Adipocyte (in vitro differentiated cells): Measurements from ENCODE around the gene ZNF780A.
A peak's percentile ranks its signal among the peaks of the same experiment; 100 is the strongest.
"Not testable (repeated sequence)": the region's sequence is repeated elsewhere in the genome, so short reads cannot be mapped to it uniquely, and the experiment has no call there.

Experiments used
- DNase-seq: peaks from one replicate; pipeline ENCODE4 v3.0.0-alpha.2; 2015; ENCODE audit warnings: low read depth
- H3K27me3 ChIP-seq: replicated peaks from 2 replicates; pipeline ENCODE4 v1.7.0; 2013; ENCODE audit warnings: mild to moderate bottlenecking, low read length, moderate library complexity; ENCODE audit not compliant: control insufficient read depth, insufficient read depth
- H3K36me3 ChIP-seq: 2 replicates; pipeline ENCODE4 v1.7.0; 2013; ENCODE audit warnings: low read length, mild to moderate bottlenecking, moderate library complexity; ENCODE audit not compliant: control insufficient read depth, insufficient read depth, severe bottlenecking
- H3K4me1 ChIP-seq: 2 replicates; pipeline ENCODE4 v1.7.0; 2013; ENCODE audit warnings: mild to moderate bottlenecking, low read length, moderate library complexity; ENCODE audit not compliant: control insufficient read depth, insufficient read depth
- H3K4me3 ChIP-seq: 2 replicates; pipeline ENCODE4 v1.7.0; 2013; ENCODE audit warnings: mild to moderate bottlenecking, low read length, moderate library complexity
- H3K9ac ChIP-seq: 2 replicates; pipeline ENCODE4 v1.7.0; 2013; ENCODE audit warnings: mild to moderate bottlenecking, low read length, moderate library complexity
- H3K9me3 ChIP-seq: 2 replicates; pipeline ENCODE4 v1.7.0; 2013; ENCODE audit warnings: mild to moderate bottlenecking, low read length, moderate library complexity; ENCODE audit not compliant: control insufficient read depth

The ZNF780A gene

GRCh38 chr19:40114119-40114518, 23.4 kb upstream of the ZNF780A start:
- H3K36me3 ChIP-seq, DNase-seq, H3K4me3 ChIP-seq, H3K9me3 ChIP-seq, H3K27me3 ChIP-seq, H3K9ac ChIP-seq, H3K4me1 ChIP-seq: not testable (repeated sequence)

GRCh38 chr19:40112271-40112670, 21.5 kb upstream of the ZNF780A start:
- not testable (repeated sequence) for H3K9ac ChIP-seq, H3K9me3 ChIP-seq, H3K4me3 ChIP-seq, DNase-seq, H3K36me3 ChIP-seq, H3K4me1 ChIP-seq, H3K27me3 ChIP-seq

- Histone ChIP-seq H3K9me3 (peaks cover 9% of the 10 kb centered on the region), H3K9ac (no peak overlapping the region), H3K4me1 (no peaks in the 10 kb centered on the region), H3K4me3 (no peak overlapping the region), H3K36me3 (no peaks in the 10 kb centered on the region), H3K27me3 (peaks cover 2% of the 10 kb centered on the region)
- no peak for DNase-seq
Observed at GRCh38 chr19:40110570-40110969, 19.8 kb upstream of the ZNF780A start.

- no peak overlapping the region for H3K9ac ChIP-seq
- H3K9me3 ChIP-seq = no peaks in the 10 kb centered on the region
- H3K27me3 ChIP-seq = peaks cover 3% of the 10 kb centered on the region
- no peak overlapping the region for H3K4me3 ChIP-seq
- H3K4me1 ChIP-seq = no peaks in the 10 kb centered on the region
- H3K36me3 ChIP-seq = no peaks in the 10 kb centered on the region
- DNase-seq = no peak
Observed at GRCh38 chr19:40104754-40105153, 14.0 kb upstream of the ZNF780A start.

- Histone ChIP-seq H3K36me3 (no peaks in the 10 kb centered on the region), H3K9me3 (no peaks in the 10 kb centered on the region), H3K9ac (no peak overlapping the region), H3K4me3 (no peak overlapping the region), H3K4me1 (no peaks in the 10 kb centered on the region), H3K27me3 (peaks cover 3% of the 10 kb centered on the region)
- no peak for DNase-seq
Observed at GRCh38 chr19:40103600-40103999, 12.9 kb upstream of the ZNF780A start.

- H3K36me3 ChIP-seq = no peaks in the 10 kb centered on the region
- peaks cover 3% of the 10 kb centered on the region for H3K27me3 ChIP-seq
- no peak overlapping the region for H3K4me3 ChIP-seq
- H3K9ac ChIP-seq = no peak overlapping the region
- H3K9me3 ChIP-seq = no peaks in the 10 kb centered on the region
- H3K4me1 ChIP-seq = no peaks in the 10 kb centered on the region
- DNase-seq = no peak
Observed at GRCh38 chr19:40101813-40102212, 11.1 kb upstream of the ZNF780A start.

GRCh38 chr19:40093416-40093815, 2.7 kb upstream of the ZNF780A start:
- no peaks in the 10 kb centered on the region for H3K9me3 ChIP-seq
- H3K9ac ChIP-seq = no peak overlapping the region
- H3K4me3 ChIP-seq = no peak overlapping the region
- no peak for DNase-seq
- H3K27me3 ChIP-seq = no peaks in the 10 kb centered on the region
- H3K4me1 ChIP-seq = peaks cover 12% of the 10 kb centered on the region
- no peaks in the 10 kb centered on the region for H3K36me3 ChIP-seq

GRCh38 chr19:40091205-40092129, 724 bp upstream of the ZNF780A start:
- H3K4me3 ChIP-seq = peak overlapping the region; percentile 93
- no peaks in the 10 kb centered on the region for H3K27me3 ChIP-seq
- H3K9me3 ChIP-seq = no peaks in the 10 kb centered on the region
- peaks cover 12% of the 10 kb centered on the region for H3K4me1 ChIP-seq
- no peak for DNase-seq
- no peaks in the 10 kb centered on the region for H3K36me3 ChIP-seq
- peak overlapping the region; percentile 94 for H3K9ac ChIP-seq

- H3K36me3 ChIP-seq = peaks cover 1% of the 10 kb centered on the region
- H3K4me3 ChIP-seq = peak overlapping the region; percentile 93
- no peaks in the 10 kb centered on the region for H3K9me3 ChIP-seq
- H3K27me3 ChIP-seq = no peaks in the 10 kb centered on the region
- H3K4me1 ChIP-seq = peaks cover 12% of the 10 kb centered on the region
- peak; percentile 4 for DNase-seq
- H3K9ac ChIP-seq = peak overlapping the region; percentile 94
Observed at GRCh38 chr19:40089462-40089861, 1.3 kb downstream of the ZNF780A start.

GRCh38 chr19:40088299-40089047, 2.3 kb downstream of the ZNF780A start:
- Histone ChIP-seq H3K4me1 (peaks cover 12% of the 10 kb centered on the region), H3K4me3 (peak overlapping the region; percentile 93), H3K9ac (no peak overlapping the region), H3K27me3 (no peaks in the 10 kb centered on the region), H3K9me3 (no peaks in the 10 kb centered on the region), H3K36me3 (peaks cover 11% of the 10 kb centered on the region)
- no peak for DNase-seq

GRCh38 chr19:40084948-40085347, 5.8 kb downstream of the ZNF780A start:
- H3K4me3 ChIP-seq = no peak overlapping the region
- no peaks in the 10 kb centered on the region for H3K27me3 ChIP-seq
- H3K9ac ChIP-seq = no peak overlapping the region
- H3K36me3 ChIP-seq = peaks cover 46% of the 10 kb centered on the region
- peaks cover 5% of the 10 kb centered on the region for H3K9me3 ChIP-seq
- DNase-seq = no peak
- peaks cover 12% of the 10 kb centered on the region for H3K4me1 ChIP-seq
